ENCODE data around the gene SERGEF.

GRCh38 chr11:17960091-17960490 lies 52.8 kb downstream of the SERGEF start:
- TF ChIP-seq CTCF (IDR thresholded peaks at IDR 0.05), result no peak
- no peak for TF ChIP-seq POLR2A (IDR thresholded peaks at IDR 0.05)

All from body of pancreas (tissue), 4 donors.